H1 (cell line): ENCODE measurements around the gene GINS2. TPM values are rescaled to one million over a fixed set of nuclear protein-coding genes. Genes with fewer than 3 reads are reported as not detected.

Source experiments
- CTCF ChIA-PET: fragments of 300-600 bp; sonication (Branson Sonifier 250); formaldehyde crosslinking; loops from one replicate; lab custom pipeline; 2021; ENCODE audit not compliant: partially characterized antibody; lab: Charles Lee
- POLR2A ChIA-PET: fragments of 300-600 bp; sonication (Branson Sonifier 250); formaldehyde crosslinking; loops from one replicate; lab custom pipeline; 2021; ENCODE audit warnings: inconsistent platforms; ENCODE audit not compliant: partially characterized antibody; lab: Charles Lee
- DNase-seq, 2 experiments: peaks; one replicate each; pipeline versions ENCODE4 v3.0.0 to v3.0.0-alpha.2; 2010 to 2022; ENCODE audit warnings: low spot score in 2 of 2, low read depth in 1 of 2, mixed read lengths in 1 of 2
- FAIRE-seq: peaks from 2 replicates; lab custom pipeline; 2011; peaks lifted over from hg19 to GRCh38; lab: Jason Lieb, UNC
- H2AFZ ChIP-seq: 2 replicates; pipeline ENCODE4 v1.8.1; 2012; ENCODE audit warnings: low read length, inconsistent platforms
- H2AK5ac ChIP-seq: 2 replicates; pipeline ENCODE4 v1.6.1; 2013; ENCODE audit warnings: low read depth, low read length
- H2BK120ac ChIP-seq: replicated peaks from 2 replicates; pipeline ENCODE3; 2013; ENCODE audit warnings: low read depth, low read length, inconsistent platforms
- H2BK12ac ChIP-seq: 2 replicates; pipeline ENCODE4 v1.6.1; 2013; ENCODE audit warnings: low read depth, low read length
- H2BK15ac ChIP-seq: 2 replicates; pipeline ENCODE4 v1.6.1; 2013; ENCODE audit warnings: low read length
- H2BK20ac ChIP-seq: 2 replicates; pipeline ENCODE4 v1.6.1; 2013; ENCODE audit warnings: low read length
- H2BK5ac ChIP-seq: 2 replicates; pipeline ENCODE4 v1.6.1; 2013; ENCODE audit warnings: low read depth, low read length
- H3K14ac ChIP-seq: 2 replicates; pipeline ENCODE4 v1.6.1; 2013; ENCODE audit warnings: inconsistent platforms; ENCODE audit not compliant: insufficient read length
- H3K18ac ChIP-seq: 2 replicates; pipeline ENCODE4 v1.6.1; 2013; ENCODE audit warnings: low read length; ENCODE audit errors: extremely low read depth
- H3K23ac ChIP-seq: 2 replicates; pipeline ENCODE4 v1.6.1; 2013; ENCODE audit warnings: inconsistent platforms; ENCODE audit not compliant: insufficient read length
- H3K23me2 ChIP-seq: 2 replicates; pipeline ENCODE4 v1.6.1; 2013; ENCODE audit warnings: low read depth, low read length
- H3K27ac ChIP-seq: 2 replicates; pipeline ENCODE4 v1.6.1; 2011; ENCODE audit warnings: low read depth, low read length, inconsistent platforms
- H3K27me3 ChIP-seq, 4 experiments: replicated peaks in 1 of 4; 1 replicate in 1 of 4; 2 replicates in 3 of 4; pipeline versions ENCODE4 v1.6.1 to v1.8.1; 2011 to 2013; ENCODE audit warnings: low read length in 3 of 4, mild to moderate bottlenecking in 3 of 4, inconsistent platforms in 2 of 4, mixed read lengths in 2 of 4, moderate library complexity in 1 of 4; ENCODE audit not compliant: control insufficient read depth in 3 of 4, insufficient read depth in 3 of 4; ENCODE audit errors: extremely low read depth in 1 of 4
- H3K36me3 ChIP-seq, 4 experiments: 2 replicates each; pipeline versions ENCODE4 v1.6.1 to v1.8.1; 2011 to 2013; ENCODE audit warnings: mild to moderate bottlenecking in 4 of 4, low read length in 3 of 4, moderate library complexity in 2 of 4, control low read depth in 1 of 4, inconsistent platforms in 1 of 4; ENCODE audit not compliant: insufficient read depth in 4 of 4, control insufficient read depth in 2 of 4
- H3K4ac ChIP-seq: replicated peaks from 2 replicates; pipeline ENCODE3; 2013; ENCODE audit warnings: low read length, low read depth, mixed read lengths, inconsistent platforms; ENCODE audit not compliant: insufficient read length
- H3K4me1 ChIP-seq, 4 experiments: replicated peaks in 1 of 4; 1 replicate in 1 of 4; 2 replicates in 3 of 4; pipeline versions ENCODE4 v1.6.1 to v1.8.1; 2011 to 2013; ENCODE audit warnings: low read length in 3 of 4, inconsistent platforms in 2 of 4, mixed read lengths in 1 of 4; ENCODE audit not compliant: insufficient read depth in 4 of 4, control insufficient read depth in 3 of 4
- H3K4me2 ChIP-seq, 2 experiments: 2 replicates each; pipeline versions ENCODE4 v1.6.1 to v1.8.1; 2011 to 2013; ENCODE audit warnings: low read depth in 2 of 2, low read length in 2 of 2, control low read depth in 1 of 2, inconsistent platforms in 1 of 2, mild to moderate bottlenecking in 1 of 2; ENCODE audit not compliant: insufficient read depth in 1 of 2
- H3K4me3 ChIP-seq, 4 experiments: fragments of 200-600, 300-600 bp in 1 of 4; sonication (generic), shearing (Covaris generic), sonication (Bioruptor Twin) in 1 of 4; 2 replicates each; pipeline versions ENCODE4 v1.5.1 to v1.8.1; 2011 to 2016; ENCODE audit warnings: low read length in 4 of 4, low read depth in 3 of 4, control low read depth in 2 of 4, inconsistent platforms in 2 of 4, mild to moderate bottlenecking in 2 of 4, mixed read lengths in 1 of 4, moderate library complexity in 1 of 4; ENCODE audit not compliant: insufficient read depth in 2 of 4; ENCODE audit errors: extremely low read depth in 1 of 4
- H3K56ac ChIP-seq: replicated peaks from 2 replicates; pipeline ENCODE3; 2013; ENCODE audit warnings: low read depth, mild to moderate bottlenecking, mixed read lengths, low read length, inconsistent platforms; ENCODE audit not compliant: insufficient read length
- H3K79me1 ChIP-seq: 2 replicates; pipeline ENCODE4 v1.6.1; 2013; ENCODE audit warnings: low read depth, low read length, control low read depth
- H3K79me2 ChIP-seq, 2 experiments: 2 replicates each; pipeline versions ENCODE4 v1.6.1 to v1.8.1; 2012 to 2013; ENCODE audit warnings: low read length in 2 of 2, mild to moderate bottlenecking in 2 of 2, inconsistent platforms in 1 of 2; ENCODE audit not compliant: insufficient read depth in 2 of 2, control insufficient read depth in 1 of 2
- H3K9ac ChIP-seq, 4 experiments: replicated peaks in 1 of 4; 1 replicate in 1 of 4; 2 replicates in 3 of 4; pipeline versions ENCODE4 v1.6.1 to v1.8.1; 2011 to 2013; ENCODE audit warnings: low read depth in 3 of 4, low read length in 3 of 4, control low read depth in 2 of 4, mild to moderate bottlenecking in 2 of 4, moderate library complexity in 2 of 4, inconsistent platforms in 1 of 4; ENCODE audit errors: extremely low read depth in 1 of 4
- H3K9me3 ChIP-seq, 2 experiments: 2 replicates each; pipeline versions ENCODE4 v1.6.1 to v1.8.1; 2012 to 2013; ENCODE audit warnings: mild to moderate bottlenecking in 2 of 2, moderate library complexity in 2 of 2, control low read depth in 1 of 2, inconsistent platforms in 1 of 2, low read depth in 1 of 2, low read length in 1 of 2, mixed read lengths in 1 of 2; ENCODE audit not compliant: insufficient read depth in 2 of 2
- H4K20me1 ChIP-seq, 2 experiments: replicated peaks in 1 of 2; 2 replicates each; pipeline versions ENCODE3 to v1.8.1; 2011 to 2013; ENCODE audit warnings: inconsistent platforms in 2 of 2, low read length in 2 of 2, mild to moderate bottlenecking in 1 of 2; ENCODE audit not compliant: insufficient read depth in 2 of 2, control insufficient read depth in 1 of 2
- H4K5ac ChIP-seq: 2 replicates; pipeline ENCODE4 v1.6.1; 2013; ENCODE audit warnings: low read length, low read depth, mixed read lengths, inconsistent platforms; ENCODE audit not compliant: insufficient read length
- H4K8ac ChIP-seq: 2 replicates; pipeline ENCODE4 v1.8.0; 2013; ENCODE audit warnings: mild to moderate bottlenecking, moderate library complexity, low read length, inconsistent platforms; ENCODE audit not compliant: insufficient read depth; ENCODE audit errors: extremely low read depth
- H4K91ac ChIP-seq: replicated peaks from 2 replicates; pipeline ENCODE3; 2013; ENCODE audit warnings: low read length, mixed read lengths, inconsistent platforms; ENCODE audit not compliant: insufficient read length
- CREB1 ChIP-seq: IDR thresholded peaks from 2 replicates; pipeline ENCODE4 v1.6.1; 2012; ENCODE audit warnings: inconsistent platforms
- KDM1A ChIP-seq: fragments of 200-600, 300-600 bp; sonication (generic); IDR thresholded peaks from 2 replicates; pipeline ENCODE4 v1.7.1; 2016; ENCODE audit warnings: mild to moderate bottlenecking, low read length, borderline replicate concordance
- MAFK ChIP-seq: IDR thresholded peaks from 2 replicates; pipeline ENCODE4 v1.6.1; 2012; ENCODE audit warnings: low read depth, mild to moderate bottlenecking, improper control_type of control experiment, low read length
- POU5F1 ChIP-seq: IDR thresholded peaks from 2 replicates; pipeline ENCODE4 v1.6.1; 2011; ENCODE audit warnings: low read depth, mild to moderate bottlenecking, low read length, moderate library complexity
- RAD21 ChIP-seq, 2 experiments: IDR thresholded peaks in 1 of 2; conservative IDR thresholded peaks in 1 of 2; 2 replicates each; pipeline ENCODE4 v1.6.1; 2011; ENCODE audit warnings: low read depth in 2 of 2, low read length in 2 of 2, improper control_type of control experiment in 1 of 2, inconsistent platforms in 1 of 2, mild to moderate bottlenecking in 1 of 2, moderate library complexity in 1 of 2
- SIX5 ChIP-seq: IDR thresholded peaks from 2 replicates; pipeline ENCODE4 v1.6.1; 2011; ENCODE audit warnings: mild to moderate bottlenecking, low read depth, low read length
- TCF12 ChIP-seq: IDR thresholded peaks from 2 replicates; pipeline ENCODE4 v1.6.1; 2011; ENCODE audit warnings: low read depth, mild to moderate bottlenecking, low read length
- WGBS, 2 experiments: shearing (Covaris generic) in 1 of 2; methylation state at CpG; one replicate each; pipeline versions ENCODE4 v1.1.6 to v1.1.7; 2013 to 2015; ENCODE audit warnings: low lambda C conversion rate in 2 of 2, mixed read lengths in 2 of 2, inconsistent platforms in 1 of 2, low coverage in 1 of 2, missing lambda C conversion rate in 1 of 2; ENCODE audit not compliant: insufficient replicate concordance in 2 of 2, insufficient coverage in 1 of 2, insufficient read length in 1 of 2; ENCODE audit errors: extremely low coverage in 1 of 2, missing lambda C conversion rate in 1 of 2; 5-methylcytosine and 5-hydroxymethylcytosine counted together
- polyA plus RNA-seq, 7 experiments: library from polyadenylated mRNA; depleted of rRNA in 3 of 7; stranded (reverse) in 5 of 7; unstranded in 2 of 7; fragments of >200 nt in 5 of 7; fragments of 200-250 nt in 2 of 7; gene quantifications; 1 replicate in 5 of 7; 2 replicates in 1 of 7; 4 replicates in 1 of 7; pipeline versions ENCODE4 v1.2.1 to v1.2.3, GENCODE V29; 2011 to 2013; ENCODE audit warnings: missing spikeins in 2 of 7, mixed read lengths in 2 of 7
- total RNA-seq: library from RNA; stranded (reverse); fragmentation: NEBNext Ultra II Directional; extraction: Animal tissue kit (Norgen Biotek cat#: 25700); gene quantifications from 2 replicates; pipeline ENCODE4 v1.2.1, GENCODE V29; 2021
- TF ChIP-seq, protein P1 (sequence below): IDR thresholded peaks from 2 replicates; pipeline ENCODE4 v1.6.1; 2012; ENCODE audit warnings: inconsistent platforms
- TF ChIP-seq, protein P2 (sequence below): IDR thresholded peaks from 2 replicates; pipeline ENCODE4 v1.6.1; 2012; ENCODE audit warnings: low read length, inconsistent platforms

GINS2 gene
- total and polyA plus RNA-seq, 2 of the 8 experiments (the other 6 are each of a cell fraction or from before 2014, with no cell fraction given) = 29.4 to 59.1 TPM

DNA sequence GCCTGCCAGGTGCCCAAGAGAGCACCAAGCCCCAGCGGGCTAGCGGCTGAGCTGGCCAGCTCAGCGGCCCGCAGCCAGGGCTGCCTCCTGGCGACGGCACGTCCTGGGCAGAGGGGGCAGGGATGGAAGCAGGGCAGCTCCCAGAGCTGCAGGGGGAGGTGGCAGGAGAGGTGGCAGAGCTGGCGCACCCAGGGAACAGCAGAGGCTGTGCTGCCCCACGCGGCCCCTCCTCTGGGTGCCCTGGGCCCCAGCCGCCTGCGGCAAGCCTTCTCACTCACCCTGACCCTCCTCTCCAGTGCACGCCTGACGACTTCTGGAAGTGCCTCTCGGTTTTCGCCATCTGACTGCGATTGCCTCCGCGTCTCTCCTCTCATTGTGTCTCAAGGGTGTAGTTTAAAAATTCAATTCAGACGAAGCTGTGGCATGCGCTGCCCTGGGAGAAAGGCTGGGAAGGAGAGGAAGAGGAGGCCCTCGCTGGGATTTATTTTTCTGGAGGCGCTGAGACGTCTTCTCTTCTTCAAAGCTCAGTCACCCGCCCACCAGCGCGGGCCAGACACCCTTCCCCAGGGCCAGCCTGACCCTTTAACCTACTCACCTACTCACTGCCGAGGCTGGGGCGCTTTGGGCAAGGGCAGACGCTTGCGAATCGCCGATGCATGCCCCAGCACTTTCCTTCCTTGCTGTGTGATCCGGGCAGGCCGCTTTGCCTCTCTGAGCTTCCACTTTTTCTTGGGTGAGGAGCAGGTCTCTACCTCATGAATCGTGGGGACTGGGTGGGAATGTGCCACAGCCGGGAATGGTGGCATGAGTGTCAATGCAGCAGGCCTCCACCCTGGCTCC lies 50.7 kb downstream of the GINS2 start:
- 83% methylated on average over 32 of the region's 37 CpGs; no CpG with 5 or more reads in 1 of the 2 experiments for WGBS, 2 experiments
- no peak overlapping the region for H3K9ac ChIP-seq
- TF ChIP-seq KDM1A (no peak), TCF12 (no peak), SIX5 (no peak), RAD21 (IDR thresholded peaks at IDR 0.05 in 1 of 2, conservative IDR thresholded peaks at IDR 0.05 in 1 of 2; ENCODE audit: low read depth in 2 of 2, low read length in 2 of 2) (no peak), MAFK (no peak), POU5F1 (no peak), CREB1 (no peak)
- TF ChIP-seq, protein P1, sequence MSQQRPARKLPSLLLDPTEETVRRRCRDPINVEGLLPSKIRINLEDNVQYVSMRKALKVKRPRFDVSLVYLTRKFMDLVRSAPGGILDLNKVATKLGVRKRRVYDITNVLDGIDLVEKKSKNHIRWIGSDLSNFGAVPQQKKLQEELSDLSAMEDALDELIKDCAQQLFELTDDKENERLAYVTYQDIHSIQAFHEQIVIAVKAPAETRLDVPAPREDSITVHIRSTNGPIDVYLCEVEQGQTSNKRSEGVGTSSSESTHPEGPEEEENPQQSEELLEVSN = no peak
- TF ChIP-seq, protein P2, sequence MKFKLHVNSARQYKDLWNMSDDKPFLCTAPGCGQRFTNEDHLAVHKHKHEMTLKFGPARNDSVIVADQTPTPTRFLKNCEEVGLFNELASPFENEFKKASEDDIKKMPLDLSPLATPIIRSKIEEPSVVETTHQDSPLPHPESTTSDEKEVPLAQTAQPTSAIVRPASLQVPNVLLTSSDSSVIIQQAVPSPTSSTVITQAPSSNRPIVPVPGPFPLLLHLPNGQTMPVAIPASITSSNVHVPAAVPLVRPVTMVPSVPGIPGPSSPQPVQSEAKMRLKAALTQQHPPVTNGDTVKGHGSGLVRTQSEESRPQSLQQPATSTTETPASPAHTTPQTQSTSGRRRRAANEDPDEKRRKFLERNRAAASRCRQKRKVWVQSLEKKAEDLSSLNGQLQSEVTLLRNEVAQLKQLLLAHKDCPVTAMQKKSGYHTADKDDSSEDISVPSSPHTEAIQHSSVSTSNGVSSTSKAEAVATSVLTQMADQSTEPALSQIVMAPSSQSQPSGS = no peak

More for the DNA sequence above, 50.7 kb downstream of the GINS2 start:
- Histone ChIP-seq H2AFZ (no peak overlapping the region), H2BK120ac (no peak overlapping the region), H4K5ac (no peak overlapping the region), H3K79me2 (peaks cover 0 to 95% of the 10 kb centered on the region in 2 experiments; a peak in 3 of 4 replicates), H3K4me3 (no peak overlapping the region), H4K20me1 (peaks cover 43 to 61% of the 10 kb centered on the region in 2 experiments), H3K4me1 (peaks cover 0 to 8% (median 0%) of the 10 kb centered on the region in 4 experiments; a peak in 4 of 7 replicates), H4K8ac (no peak overlapping the region; the same call in 1 of the 2 replicates), H2AK5ac (no peak overlapping the region), H3K14ac (no peak overlapping the region), H2BK5ac (no peak overlapping the region; the same call in 1 of the 2 replicates), H3K4me2 (no peak overlapping the region), H3K79me1 (peaks cover 18% of the 10 kb centered on the region), H2BK20ac (no peak overlapping the region), H3K36me3 (peaks cover 0 to 11% (median 0%) of the 10 kb centered on the region in 4 experiments; a peak in 4 of 8 replicates), H3K56ac (no peak overlapping the region), H2BK15ac (no peak overlapping the region), H3K4ac (no peak overlapping the region), H4K91ac (peak overlapping the region; percentile 74), H3K18ac (no peak overlapping the region; the same call in none of the 2 replicates), H3K9me3 (no peaks in the 10 kb centered on the region), H2BK12ac (no peak overlapping the region), H3K23ac (no peak overlapping the region), H3K27ac (no peak overlapping the region), H3K23me2 (no peaks in the 10 kb centered on the region), H3K27me3 (no peaks in the 10 kb centered on the region)
- CTCF ChIA-PET = interaction anchor here (0.7 to 4.3 kb wide), 7 partner anchors 10 to 219 kb away, joined by 3 to 21 read pairs (median 6); partner anchors contain the start of gene GINS2
- POLR2A ChIA-PET = interaction anchor here (0.9 kb wide), 1 partner anchor 15 kb away, joined by 3 read pairs; no protein-coding TSS in a partner anchor
- no peak for FAIRE-seq
- no peak for DNase-seq
